Measurements from ENCODE around the gene MAP7.
"Not testable (repeated sequence)": the region's sequence is repeated elsewhere in the genome, so short reads cannot be mapped to it uniquely, and the experiment has no call there.

MAP7 gene

DNA sequence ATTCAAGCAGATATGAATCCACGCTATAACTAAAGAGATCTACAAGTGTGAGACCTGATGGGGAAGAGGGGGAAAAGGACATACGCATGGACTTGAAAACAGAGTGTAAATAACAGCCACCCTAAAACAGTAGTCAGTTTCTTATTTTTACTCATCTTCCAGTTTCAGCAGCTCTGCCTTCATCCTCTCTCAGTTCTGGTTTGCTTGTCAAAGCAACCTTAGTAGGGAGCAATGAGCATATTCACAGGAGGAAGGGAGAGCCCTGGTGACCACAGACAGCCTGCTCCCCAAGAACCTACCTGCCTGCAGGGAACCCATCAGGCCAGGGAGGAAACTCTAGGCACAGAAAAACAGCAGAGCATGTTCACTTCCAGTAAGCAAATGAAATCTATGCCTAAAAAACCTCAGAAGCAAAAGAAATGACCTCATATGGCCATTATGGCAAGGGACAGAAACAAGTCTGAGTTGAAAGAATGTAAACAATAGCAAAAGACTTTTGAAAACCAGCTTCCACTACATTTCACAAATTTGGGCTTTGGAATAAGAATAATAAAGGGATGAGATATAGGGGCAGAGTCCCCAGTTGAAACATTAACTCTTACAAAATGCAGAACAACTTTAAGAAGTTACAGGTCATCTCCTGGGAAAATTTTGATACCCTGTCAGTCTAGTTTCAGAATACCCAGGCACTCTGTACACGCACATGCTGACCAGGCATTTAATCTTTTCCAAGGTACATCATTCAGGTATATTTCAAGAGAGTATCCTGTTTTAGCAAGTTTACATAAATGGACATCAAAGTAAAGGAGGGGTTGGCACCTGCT lies 139.8 kb downstream of the MAP7 start:
- DNase-seq (ENCODE audit: insufficient read length) (no peak), FAIRE-seq (peak; percentile 78)
- no peak for TF ChIP-seq POLR2A (IDR thresholded peaks at IDR 0.05; ENCODE audit: low read depth, low read length)
- TF ChIP-seq TAF1 (IDR thresholded peaks at IDR 0.05; ENCODE audit: borderline replicate concordance, low read depth, low read length): no peak
- no peak for TF ChIP-seq POLR2AphosphoS5 (IDR thresholded peaks at IDR 0.05; ENCODE audit: low read depth, low read length)

DNA sequence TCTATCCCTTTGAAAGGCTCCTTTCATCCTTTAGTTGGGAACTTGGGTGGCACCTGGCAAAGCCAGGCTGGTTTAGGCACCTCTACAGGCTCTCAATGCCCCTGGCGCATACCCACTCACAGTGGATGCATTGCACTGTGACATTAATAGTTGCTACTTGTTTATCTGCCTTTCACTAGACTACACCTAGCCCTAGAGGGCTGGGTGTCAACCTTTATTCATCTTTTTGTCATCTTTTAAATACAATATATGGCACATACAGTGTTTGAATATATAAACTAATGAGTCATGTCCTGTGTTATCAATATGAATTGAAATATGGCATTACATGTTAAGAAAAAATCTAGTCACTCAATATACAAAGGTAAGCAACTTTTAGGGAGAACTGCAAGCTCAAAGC lies 140.6 kb downstream of the MAP7 start:
- DNase-seq (ENCODE audit: insufficient read length): no peak
- no peak for FAIRE-seq
- TF ChIP-seq POLR2AphosphoS5 (IDR thresholded peaks at IDR 0.05; ENCODE audit: low read depth, low read length) (no peak), TAF1 (IDR thresholded peaks at IDR 0.05; ENCODE audit: borderline replicate concordance, low read depth, low read length) (no peak), POLR2A (IDR thresholded peaks at IDR 0.05; ENCODE audit: low read depth, low read length) (no peak)

DNA sequence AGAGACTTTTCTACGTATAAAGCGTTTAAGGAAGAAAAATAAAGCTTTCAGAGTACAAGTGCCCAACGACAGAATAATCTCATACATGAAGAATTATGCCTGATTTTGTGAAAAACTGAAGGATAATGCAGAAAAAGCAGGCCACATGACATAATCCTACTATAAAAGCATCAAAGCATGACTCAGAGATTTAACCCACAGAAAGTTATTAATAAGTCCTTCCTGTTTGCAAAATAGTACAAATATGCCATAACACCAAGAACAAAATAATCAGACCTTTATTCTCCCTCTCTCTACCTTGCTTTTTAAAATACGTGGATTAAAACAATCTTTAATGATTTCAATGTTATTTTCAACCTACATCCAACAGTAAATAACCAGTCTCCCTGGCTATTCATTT lies 142.0 kb downstream of the MAP7 start:
- no peak for TF ChIP-seq POLR2A (IDR thresholded peaks at IDR 0.05; ENCODE audit: low read depth, low read length)
- no peak for TF ChIP-seq TAF1 (IDR thresholded peaks at IDR 0.05; ENCODE audit: borderline replicate concordance, low read depth, low read length)
- no peak for TF ChIP-seq POLR2AphosphoS5 (IDR thresholded peaks at IDR 0.05; ENCODE audit: low read depth, low read length)
- FAIRE-seq: peak; percentile 14
- no peak for DNase-seq (ENCODE audit: insufficient read length)

DNA sequence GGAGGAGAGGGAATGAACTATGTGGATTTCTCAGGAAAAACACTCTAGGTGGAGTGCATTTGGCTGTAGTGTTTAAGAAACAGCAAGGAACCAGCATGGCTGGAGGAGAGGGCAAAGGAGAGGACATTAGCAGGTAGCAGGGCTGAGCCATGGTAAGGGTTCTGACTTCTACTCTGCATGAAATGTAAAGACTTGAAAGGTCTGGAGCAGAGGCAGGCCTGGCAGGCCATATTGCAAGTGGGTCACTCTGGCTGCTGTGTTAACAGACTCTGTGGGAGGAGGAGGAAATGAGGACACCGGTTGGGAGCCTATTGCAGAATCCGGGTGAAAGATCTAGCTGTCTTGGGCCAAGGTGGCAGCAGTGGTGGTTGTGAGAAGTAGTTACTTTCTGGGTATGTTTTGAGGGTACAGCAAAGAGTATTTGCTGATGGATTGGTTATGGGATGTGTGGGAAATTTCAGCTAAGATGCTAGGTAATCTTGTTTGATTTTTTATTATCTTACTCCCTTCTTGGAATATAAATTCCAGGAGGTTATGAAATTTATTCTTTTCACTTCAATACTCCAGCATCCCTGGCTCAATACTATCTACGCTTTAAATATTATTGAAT lies 144.7 kb downstream of the MAP7 start:
- no peak for DNase-seq (ENCODE audit: insufficient read length)
- TF ChIP-seq POLR2A (IDR thresholded peaks at IDR 0.05; ENCODE audit: low read depth, low read length): no peak
- no peak for TF ChIP-seq TAF1 (IDR thresholded peaks at IDR 0.05; ENCODE audit: borderline replicate concordance, low read depth, low read length)
- no peak for TF ChIP-seq POLR2AphosphoS5 (IDR thresholded peaks at IDR 0.05; ENCODE audit: low read depth, low read length)
- no peak for FAIRE-seq

DNA sequence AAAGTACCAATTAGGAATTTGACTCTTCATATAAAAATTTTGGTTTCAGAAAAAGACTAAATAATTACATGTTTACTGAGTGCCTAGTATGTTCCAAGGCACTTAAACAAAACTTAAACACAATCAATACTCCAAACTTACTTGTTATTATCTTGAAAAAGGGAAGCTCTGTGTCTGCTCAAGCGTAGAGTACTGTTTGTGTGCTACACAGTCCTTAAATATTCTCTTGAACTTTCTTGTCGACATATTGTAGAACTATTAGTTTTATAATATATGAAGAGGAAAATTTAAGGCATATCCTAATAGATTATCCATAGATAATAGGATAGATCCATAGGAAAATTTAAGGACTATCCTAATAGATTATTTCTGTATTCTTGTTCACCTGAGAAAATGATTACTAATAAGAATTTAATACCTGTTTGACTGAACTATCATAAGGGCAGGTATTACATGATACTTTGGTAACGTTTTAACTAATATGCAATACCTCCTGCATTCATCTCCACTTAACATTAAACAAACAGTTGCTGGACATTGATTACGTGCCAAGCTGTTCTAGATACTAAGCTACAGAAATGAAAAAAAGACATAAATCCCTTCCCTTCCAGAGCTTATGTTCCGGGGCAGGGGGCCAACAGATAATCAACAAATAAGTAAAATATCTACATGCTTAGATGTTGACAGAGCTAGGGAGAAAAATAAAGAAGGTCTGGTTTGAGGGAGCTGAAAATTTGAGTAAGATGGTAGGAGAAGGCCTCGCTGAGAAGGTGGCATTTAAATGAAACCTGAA lies 145.4 kb downstream of the MAP7 start:
- TF ChIP-seq POLR2A (IDR thresholded peaks at IDR 0.05; ENCODE audit: low read depth, low read length) (no peak), TAF1 (IDR thresholded peaks at IDR 0.05; ENCODE audit: borderline replicate concordance, low read depth, low read length) (no peak), POLR2AphosphoS5 (IDR thresholded peaks at IDR 0.05; ENCODE audit: low read depth, low read length) (no peak)
- DNase-seq (ENCODE audit: insufficient read length): no peak
- no peak for FAIRE-seq

DNA sequence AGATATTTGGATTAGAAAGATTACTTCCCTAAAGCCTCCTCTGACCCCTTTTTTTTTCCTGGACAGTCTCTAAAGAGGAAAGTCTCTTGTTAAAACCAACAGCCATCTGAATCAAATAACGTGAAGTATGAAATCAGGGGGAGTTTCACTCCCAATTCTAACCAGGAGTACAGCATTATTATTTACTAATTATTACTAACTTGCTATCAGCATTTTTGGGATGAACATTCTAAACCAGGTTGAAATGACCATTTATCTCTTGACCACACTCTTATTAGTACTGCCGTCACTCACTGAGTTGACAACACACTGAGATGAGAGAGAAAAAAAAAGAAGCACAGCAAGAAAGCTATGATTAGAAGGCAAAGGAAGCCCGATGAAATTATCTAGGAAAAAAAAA lies 146.2 kb downstream of the MAP7 start:
- no peak for TF ChIP-seq POLR2AphosphoS5 (IDR thresholded peaks at IDR 0.05; ENCODE audit: low read depth, low read length)
- TF ChIP-seq POLR2A (IDR thresholded peaks at IDR 0.05; ENCODE audit: low read depth, low read length): no peak
- TF ChIP-seq TAF1 (IDR thresholded peaks at IDR 0.05; ENCODE audit: borderline replicate concordance, low read depth, low read length): no peak
- DNase-seq (ENCODE audit: insufficient read length) (no peak), FAIRE-seq (no peak)

DNA sequence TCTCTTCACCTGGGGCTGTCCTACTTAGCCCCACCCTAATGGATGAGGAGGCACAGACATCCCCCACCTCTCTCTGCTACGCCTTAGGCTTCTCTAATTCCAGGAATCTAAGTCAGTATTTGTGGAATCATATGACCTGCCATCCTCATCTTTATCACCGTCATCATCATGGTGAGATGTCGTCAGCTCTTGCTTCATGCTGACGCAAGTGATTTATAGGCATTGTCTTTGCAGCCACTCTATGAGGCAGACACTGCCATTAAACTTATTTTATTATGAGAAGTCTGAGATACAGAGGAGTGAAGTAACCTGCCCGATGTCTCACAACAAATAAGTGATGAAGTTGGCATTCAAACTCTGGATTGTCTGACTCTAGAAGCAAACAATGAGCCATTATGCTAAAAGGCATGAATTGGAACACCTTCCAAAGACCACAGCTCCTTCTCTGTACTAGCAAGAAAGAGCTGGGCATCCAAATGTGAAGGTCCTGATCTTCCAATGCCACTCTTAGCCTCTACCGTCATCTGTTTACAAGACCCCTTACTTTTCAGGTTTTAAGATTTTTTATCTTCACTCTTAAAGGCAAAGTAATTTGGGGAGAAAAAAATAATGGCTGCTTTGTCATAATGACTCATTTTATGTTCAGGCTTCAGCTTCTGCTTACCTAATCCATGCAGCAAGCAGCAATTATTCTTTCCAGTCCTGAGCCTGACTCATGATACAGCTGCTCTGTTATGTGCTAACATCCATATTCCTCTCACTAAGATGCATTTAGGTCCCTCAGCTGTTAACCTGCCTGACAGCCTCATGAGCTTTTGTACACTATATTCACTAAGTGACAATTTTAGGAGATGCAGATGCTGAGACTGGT lies 146.9 kb downstream of the MAP7 start:
- DNase-seq (ENCODE audit: insufficient read length): no peak
- no peak for TF ChIP-seq POLR2AphosphoS5 (IDR thresholded peaks at IDR 0.05; ENCODE audit: low read depth, low read length)
- no peak for TF ChIP-seq TAF1 (IDR thresholded peaks at IDR 0.05; ENCODE audit: borderline replicate concordance, low read depth, low read length)
- no peak for TF ChIP-seq POLR2A (IDR thresholded peaks at IDR 0.05; ENCODE audit: low read depth, low read length)
- FAIRE-seq: peak; percentile 9

DNA sequence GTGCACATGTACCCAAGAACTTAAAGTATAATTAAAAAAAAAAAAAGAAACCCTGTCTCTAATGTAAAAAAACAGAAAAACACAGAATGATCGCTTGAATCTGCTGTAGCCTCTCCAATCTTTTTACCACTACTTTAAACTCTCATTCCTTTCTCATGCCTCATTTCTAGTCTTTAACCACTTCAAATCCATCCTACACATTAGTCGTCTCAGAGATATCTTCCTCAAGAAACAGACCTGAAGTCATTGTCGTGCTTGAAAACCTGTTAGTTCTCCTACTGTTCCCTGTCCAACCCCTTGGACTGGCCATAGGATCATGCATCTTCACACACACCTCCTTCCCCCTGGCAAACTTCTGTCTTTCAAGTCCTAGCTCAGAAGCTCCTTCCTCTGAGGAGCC lies 148.5 kb downstream of the MAP7 start:
- no peak for DNase-seq (ENCODE audit: insufficient read length)
- FAIRE-seq: no peak
- TF ChIP-seq POLR2A (IDR thresholded peaks at IDR 0.05; ENCODE audit: low read depth, low read length) (no peak), POLR2AphosphoS5 (IDR thresholded peaks at IDR 0.05; ENCODE audit: low read depth, low read length) (no peak), TAF1 (IDR thresholded peaks at IDR 0.05; ENCODE audit: borderline replicate concordance, low read depth, low read length) (no peak)

DNA sequence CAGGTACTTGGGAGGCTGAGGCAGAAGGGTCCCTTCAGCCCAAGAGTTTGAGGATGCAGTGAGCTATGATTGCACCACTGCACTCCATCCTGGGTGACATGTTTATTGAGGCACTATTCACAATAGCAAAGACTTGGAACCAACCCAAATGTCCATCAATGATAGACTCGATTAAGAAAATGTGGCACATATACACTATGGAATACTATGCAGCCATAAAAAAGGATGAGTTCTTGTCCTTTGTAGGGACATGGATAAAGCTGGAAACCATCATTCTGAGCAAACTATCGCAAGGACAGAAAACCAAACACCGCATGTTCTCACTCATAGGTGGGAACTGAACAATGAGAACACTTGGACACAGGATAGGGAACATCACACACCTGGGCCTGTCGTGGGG lies 149.0 kb downstream of the MAP7 start:
- not testable (repeated sequence) for FAIRE-seq; DNase-seq (ENCODE audit: insufficient read length)

DNA sequence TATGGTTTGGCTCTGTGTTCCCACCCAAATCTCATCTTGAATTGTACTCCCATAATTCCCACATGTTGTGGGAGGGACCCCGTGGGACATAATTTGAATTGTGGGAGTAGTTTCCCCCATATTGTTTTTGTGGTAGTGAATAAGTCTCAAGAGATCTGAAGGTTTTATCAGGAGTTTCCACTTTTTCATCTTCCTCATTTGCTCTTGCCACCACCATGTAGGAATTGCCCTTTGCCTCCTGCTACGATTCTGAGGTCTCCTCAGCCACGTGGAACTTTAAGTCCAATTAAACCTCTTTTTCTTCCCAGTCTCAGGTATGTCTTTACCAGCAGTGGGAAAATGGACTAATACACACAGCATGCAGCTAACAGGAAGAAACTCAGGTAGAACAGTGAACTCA lies 151.8 kb downstream of the MAP7 start:
- FAIRE-seq (no peak), DNase-seq (ENCODE audit: insufficient read length) (no peak)
- TF ChIP-seq POLR2A (IDR thresholded peaks at IDR 0.05; ENCODE audit: low read depth, low read length) (no peak), TAF1 (IDR thresholded peaks at IDR 0.05; ENCODE audit: borderline replicate concordance, low read depth, low read length) (no peak), POLR2AphosphoS5 (IDR thresholded peaks at IDR 0.05; ENCODE audit: low read depth, low read length) (no peak)

DNA sequence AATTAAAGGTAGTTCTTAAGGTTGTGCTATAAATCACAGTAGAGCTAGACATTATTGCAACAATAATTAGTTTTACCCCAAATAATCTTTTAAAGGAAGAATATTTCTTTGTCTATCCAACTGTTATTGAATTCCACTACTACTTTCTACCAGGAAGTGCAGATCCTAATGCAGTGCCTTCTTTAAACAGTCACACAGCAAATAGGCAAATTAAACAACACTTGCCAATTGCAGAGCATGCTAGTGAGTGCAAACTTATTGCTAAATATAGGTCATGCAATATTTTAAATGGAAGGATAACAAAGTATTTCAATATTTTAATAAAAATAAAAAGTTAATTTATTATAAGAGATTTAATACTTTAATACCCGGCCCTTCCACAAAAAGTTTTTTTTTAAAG lies 153.3 kb downstream of the MAP7 start:
- TF ChIP-seq TAF1 (IDR thresholded peaks at IDR 0.05; ENCODE audit: borderline replicate concordance, low read depth, low read length): no peak
- TF ChIP-seq POLR2AphosphoS5 (IDR thresholded peaks at IDR 0.05; ENCODE audit: low read depth, low read length): no peak
- DNase-seq (ENCODE audit: insufficient read length) (no peak), FAIRE-seq (no peak)

DNA sequence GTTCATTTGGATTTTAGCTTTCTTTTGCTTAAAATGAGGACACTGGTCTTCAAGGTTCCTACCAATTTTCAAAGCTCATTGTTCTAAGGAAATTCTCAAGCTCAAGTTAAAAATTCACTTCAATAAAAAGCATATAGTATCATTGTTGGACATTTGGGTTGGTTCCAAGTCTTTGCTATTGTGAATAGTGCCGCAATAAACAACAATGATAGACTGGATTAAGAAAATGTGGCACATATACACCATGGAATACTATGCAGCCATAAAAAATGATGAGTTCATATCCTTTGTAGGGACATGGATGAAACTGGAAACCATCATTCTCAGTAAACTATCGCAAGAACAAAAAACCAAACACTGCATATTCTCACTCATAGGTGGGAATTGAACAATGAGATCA lies 159.3 kb downstream of the MAP7 start:
- FAIRE-seq; DNase-seq (ENCODE audit: insufficient read length): not testable (repeated sequence)

Measured in GM12892 (cell line).